ENCODE results near the gene CD28.

Gene CD28

DNA sequence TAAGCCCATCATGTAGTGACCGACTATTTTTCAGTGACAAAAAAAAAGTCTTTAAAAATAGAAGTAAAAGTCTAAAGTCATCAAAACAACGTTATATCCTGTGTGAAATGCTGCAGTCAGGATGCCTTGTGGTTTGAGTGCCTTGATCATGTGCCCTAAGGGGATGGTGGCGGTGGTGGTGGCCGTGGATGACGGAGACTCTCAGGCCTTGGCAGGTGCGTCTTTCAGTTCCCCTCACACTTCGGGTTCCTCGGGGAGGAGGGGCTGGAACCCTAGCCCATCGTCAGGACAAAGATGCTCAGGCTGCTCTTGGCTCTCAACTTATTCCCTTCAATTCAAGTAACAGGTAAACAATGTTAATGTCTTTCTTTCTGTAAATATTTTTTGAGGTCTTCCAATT lies at the start of gene CD28:
Gene CD28, plus strand, starts transcription at position 237 of the 400 bp plus-strand sequence. Its CDS starts 58 bp downstream, at position 295.
- peak; percentile 56 to 64 for DNase-seq (ENCODE audit: low read depth in 2 of 2, low spot score in 1 of 2)

DNA sequence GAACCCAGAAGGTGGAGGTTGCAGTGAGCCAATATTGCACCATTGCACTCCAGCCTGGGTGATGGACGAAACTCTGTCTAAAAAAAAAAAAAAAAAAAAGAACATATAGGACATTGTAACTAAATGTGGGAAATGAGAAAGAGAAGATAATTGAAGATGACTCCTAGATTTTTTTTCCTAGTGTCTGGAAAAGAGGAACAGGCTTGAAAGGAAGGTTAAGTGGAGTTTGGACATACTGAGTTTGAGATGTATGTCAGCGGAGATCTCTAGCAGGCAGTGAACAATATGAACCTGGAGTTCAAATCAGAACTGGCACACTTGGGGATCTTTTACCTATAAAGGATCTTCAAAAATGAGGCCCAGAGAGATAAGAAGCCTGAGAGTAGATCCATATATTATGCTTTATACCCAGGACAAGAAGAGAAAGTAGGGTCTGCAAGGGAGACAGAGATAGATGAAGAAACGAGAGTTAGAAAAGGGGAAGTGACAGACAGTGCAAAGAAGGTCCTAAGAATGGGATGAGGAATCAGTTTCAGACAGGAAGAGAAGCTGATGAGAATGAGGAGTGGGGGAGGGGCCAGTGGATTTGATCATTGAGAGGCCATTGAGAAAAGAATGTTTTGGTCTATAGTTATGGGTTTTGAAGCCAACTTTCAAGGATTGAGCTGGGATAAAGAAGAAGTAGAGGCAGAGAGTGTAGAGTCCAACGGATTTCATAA lies 46.9 kb upstream of the CD28 start:
- DNase-seq (ENCODE audit: low read depth in 2 of 2, low spot score in 1 of 2) = no peak

DNA sequence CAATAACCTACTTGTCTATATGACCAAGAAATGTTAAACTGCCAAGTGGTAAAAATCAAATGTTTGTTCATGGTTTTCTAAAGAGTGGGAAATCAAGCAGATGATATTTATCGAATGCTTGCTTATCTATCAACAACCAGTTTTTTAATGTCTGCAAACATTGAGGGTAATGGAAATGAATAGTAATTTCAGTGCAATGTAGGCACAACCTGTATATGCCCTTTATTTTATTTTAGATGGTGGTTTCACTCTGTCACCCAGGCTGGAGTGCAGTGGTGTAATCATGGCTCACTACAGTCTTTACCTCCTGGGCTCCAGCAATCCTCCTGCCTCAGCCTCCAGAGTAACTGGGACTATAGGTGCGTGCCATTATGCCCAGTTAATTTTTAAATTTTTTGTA lies 46.0 kb upstream of the CD28 start:
- DNase-seq (ENCODE audit: low read depth in 2 of 2, low spot score in 1 of 2) = no peak

DNA sequence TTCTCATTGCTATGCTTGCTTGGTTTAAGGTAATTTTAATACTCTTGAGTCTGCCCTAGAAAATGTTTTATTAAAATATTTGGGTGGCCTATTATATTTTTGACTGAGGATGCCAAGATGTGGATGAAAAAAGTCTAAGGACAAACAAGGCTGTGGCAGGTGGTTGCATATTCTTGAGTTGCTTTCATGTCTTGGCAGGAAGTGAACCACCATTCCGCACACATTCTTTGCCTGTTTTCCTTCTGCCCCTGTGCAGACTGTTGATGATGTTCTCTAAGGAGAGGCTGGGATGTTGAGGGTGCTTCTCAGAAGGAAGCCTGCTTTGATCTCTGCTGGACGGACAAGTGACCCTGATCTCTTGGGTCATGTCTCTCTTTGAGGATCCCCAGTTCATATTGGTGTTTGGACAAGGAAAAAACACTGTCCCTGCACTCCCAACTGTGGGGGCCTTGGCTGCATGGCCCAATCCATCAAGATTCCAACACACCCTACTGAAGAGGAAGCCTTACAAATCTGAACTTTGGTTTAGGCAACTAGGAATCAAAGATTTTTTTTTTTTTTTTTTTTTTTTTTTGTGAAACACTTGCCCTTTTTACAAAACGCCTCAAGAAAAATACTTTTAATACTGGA lies 45.0 kb upstream of the CD28 start:
- no peak for DNase-seq (ENCODE audit: low read depth in 2 of 2, low spot score in 1 of 2)

DNA sequence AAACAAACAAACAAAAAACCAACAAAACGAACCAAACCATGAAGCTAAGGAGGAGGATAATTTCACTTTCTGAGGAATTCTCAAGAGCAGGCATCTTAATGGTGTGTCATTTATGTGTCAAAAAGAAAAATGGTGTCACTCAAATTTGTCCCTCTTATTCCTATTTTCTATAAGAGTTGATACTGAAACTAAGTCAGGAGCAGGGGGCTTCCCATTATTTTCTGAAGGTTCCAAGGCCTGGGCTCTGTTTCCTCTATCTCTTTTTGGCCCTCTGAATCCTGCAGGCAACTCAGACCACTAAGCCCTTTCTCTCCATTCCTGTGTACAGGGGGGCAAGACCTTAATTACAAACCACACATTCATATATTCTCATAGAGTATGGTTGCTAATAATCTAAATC lies 44.0 kb upstream of the CD28 start:
- DNase-seq (ENCODE audit: low read depth in 2 of 2, low spot score in 1 of 2) = no peak

DNA sequence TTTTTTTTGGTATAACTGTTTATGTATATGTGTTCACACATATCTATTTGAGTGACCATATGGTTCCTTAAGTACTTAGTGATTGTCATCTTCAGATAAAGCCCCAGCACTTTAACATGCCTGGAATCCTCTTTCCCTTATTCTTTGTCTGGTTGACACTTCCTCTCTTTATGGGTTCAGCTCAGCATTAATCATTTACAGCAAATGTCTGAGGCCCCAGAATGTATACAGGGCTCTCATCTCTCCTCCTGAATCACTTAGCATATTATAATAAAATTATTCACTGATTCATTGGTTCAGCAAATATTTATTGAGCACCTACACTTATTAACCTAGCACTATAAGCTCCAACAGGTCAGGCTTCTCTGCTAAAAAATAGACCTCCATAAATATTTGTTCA lies 43.5 kb upstream of the CD28 start:
- DNase-seq (ENCODE audit: low read depth in 2 of 2, low spot score in 1 of 2) = no peak

DNA sequence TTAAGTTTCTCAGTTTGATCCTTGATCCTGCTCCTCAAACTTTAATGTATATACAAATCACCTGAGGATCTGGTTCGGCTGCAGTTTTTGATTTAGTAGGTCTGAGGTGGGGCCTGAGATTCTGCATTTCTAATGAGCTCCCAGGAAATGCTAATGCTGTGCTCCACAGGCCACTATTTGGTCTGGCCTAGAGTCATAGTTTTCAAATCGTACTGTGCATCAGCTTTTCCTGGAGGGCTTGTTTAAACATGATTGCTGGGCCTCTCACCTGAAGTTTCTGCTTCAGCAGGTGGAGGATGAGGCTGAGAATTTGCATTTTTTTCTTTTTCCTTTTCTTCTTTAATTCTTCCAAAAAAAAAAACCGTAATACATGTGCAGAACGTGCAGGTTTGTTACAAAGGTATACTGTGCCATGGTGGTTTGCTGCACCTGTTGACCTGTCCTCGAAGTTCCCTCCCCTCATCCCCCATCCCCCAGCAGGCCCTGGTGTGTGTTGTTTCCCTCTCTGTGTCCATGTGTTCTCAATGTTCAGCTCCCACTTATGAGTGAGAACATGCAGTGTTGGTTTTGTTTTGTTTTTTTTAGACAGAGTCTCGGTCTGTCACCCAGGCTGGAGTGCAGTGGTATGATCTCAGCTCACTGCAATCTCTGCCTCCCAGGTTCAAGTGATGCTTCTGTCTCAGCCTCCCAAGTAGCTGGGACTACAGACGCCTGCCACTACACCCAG lies 42.2 kb upstream of the CD28 start:
- DNase-seq (ENCODE audit: low read depth in 2 of 2, low spot score in 1 of 2) = no peak

DNA sequence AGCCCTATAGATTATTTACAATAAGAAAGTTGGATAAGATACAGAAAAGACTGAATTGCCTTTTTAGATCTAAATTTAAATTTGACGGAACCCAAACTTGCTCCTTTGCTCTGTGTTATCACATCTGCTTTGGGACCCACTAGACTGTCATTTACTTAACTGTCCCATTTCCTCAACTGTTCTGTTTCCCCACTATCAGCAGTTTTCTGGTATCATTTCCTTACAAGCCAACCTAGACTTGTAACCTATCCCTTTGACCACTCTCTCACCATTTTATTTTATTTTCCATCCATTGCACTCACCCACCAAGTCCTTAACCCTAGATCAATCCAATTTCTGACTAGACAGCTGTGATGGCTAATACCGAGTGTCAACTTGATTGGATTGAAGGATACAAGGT lies 38.6 kb upstream of the CD28 start:
- no peak for DNase-seq (ENCODE audit: low read depth in 2 of 2, low spot score in 1 of 2)

DNA sequence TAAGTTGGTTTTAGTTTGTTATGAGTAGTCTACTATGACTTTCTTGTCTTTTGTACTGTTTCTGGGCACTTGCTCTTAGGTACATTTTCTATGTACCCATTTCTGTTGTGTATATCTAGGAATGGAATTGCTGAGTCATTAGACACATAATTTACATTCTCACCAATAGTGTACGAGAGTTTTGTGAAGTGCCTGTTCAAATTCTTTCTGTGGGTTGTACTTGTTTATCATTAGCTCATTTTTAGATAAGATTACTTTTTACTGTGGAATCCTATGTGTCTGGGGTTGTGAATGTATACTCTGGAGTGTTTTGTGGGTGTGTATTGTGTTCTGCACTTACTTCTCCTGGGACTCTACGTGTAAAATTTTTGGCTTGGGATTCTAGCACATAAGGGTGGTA lies 36.6 kb upstream of the CD28 start:
- no peak for DNase-seq (ENCODE audit: low read depth in 2 of 2, low spot score in 1 of 2)

DNA sequence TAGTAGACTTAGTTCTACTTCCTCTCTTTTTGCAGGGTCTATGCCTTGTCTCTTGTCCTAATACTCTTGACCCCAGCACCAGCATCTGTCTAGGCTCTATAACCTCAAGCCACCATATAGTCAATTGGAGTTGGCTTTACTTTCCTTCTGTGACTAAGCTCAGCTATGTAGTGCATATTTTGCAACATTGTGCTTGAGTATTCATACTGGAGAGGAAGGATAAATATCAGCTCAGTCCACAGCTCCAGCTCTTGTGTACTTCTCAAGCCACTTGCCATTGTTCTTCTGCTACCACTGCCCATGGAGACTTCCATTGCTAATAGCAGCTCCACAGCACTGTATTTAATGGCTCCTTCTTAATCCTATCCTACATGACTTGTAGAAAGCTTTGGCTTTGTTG lies 35.5 kb upstream of the CD28 start:
- DNase-seq (ENCODE audit: low read depth in 2 of 2, low spot score in 1 of 2) = no peak

DNA sequence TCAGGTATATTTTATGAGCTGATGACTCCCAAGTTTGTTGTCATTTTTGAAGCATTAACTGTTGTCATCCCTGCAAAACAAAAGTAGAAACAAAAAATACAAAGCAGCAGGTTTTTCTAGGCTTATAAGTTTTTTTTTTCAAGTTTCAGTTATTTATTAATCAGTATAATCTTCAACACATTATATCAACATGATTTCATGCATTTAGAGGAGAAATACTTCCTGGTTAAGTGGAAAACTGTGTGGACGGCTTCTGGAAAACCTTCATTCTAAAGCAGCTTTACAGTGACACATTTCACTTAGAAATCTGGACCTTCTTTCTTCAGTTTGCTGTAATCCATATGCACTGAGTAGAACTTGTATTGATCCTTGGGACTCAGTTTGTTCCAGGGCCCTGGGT lies 34.6 kb upstream of the CD28 start:
- no peak for DNase-seq (ENCODE audit: low read depth in 2 of 2, low spot score in 1 of 2)

DNA sequence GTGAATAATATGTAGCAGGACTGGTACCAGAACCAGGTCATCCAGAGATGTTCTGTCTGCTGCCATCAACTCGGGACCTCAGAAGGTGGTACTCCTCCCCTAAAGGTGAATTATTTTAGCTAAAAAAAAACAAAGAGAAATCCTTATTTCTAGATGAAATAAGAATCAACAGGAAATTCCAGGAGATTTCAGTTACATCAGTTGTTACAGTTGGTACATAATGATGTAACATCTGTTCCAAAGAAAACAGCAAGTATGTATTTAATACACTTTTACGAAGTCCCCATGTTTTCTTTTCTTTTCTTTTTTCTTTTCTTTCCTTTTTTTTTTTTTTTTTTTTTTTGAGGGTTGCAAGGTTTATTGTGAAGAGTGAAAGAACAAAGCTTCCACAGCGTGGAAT lies 33.6 kb upstream of the CD28 start:
- no peak for DNase-seq (ENCODE audit: low read depth in 2 of 2, low spot score in 1 of 2)

DNA sequence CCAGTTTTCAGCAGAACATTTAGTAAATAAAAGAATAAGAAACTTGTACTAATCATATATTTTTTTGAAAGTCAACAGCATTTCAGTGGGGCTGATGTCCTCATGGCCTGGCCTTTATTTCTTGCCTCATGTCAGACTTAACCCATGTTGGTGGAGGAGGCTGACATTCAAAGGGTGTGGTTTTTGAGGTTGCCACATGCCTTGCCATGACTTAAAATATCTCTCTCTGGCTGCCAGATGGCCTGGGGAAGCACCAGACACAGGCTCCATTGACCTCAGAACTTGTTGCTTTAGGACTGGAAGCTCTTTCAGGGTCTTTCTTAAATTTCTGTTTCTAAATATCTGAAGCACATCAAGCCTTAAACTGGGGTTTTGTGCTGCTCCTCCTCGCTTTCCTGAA lies 32.5 kb upstream of the CD28 start:
- DNase-seq (ENCODE audit: low read depth in 2 of 2, low spot score in 1 of 2) = no peak

DNA sequence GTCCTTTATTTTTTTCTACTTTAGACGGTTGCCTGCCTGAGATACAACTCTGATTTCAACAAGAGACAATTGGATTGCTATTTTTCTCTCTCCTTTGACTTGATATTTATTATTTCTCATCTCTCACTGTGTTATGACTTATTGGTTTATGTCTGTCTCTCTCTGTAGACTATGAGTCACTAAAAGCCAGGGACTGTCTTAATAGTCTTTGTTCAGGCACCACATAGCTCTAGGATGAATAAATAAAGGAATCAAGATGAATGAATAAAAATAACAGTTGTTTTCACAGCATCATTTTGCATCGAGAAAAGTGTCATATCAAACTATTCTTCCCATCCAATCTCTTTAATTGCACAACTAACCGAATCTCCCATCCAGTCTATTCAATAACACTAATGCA lies 31.4 kb upstream of the CD28 start:
- no peak for DNase-seq (ENCODE audit: low read depth in 2 of 2, low spot score in 1 of 2)

DNA sequence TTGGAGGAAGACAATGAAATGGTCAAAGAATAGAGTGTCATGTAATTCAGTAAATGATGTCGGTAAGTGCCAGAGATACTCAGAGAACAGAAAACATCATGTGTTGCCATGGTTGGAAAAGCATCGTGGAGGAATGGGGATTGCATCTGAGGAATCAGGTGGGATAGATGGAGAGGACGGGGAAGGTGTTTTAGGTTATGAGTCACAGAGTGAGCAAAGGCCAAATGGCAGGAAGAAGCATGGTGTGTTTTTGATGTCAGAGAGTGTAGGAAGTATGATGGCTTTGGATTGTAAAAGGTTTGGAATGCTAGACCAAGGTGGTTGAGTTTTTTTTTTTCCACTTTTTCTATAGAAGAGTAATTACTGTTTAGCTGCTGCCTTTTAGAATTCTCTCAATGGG lies 27.5 kb upstream of the CD28 start:
- no peak for DNase-seq (ENCODE audit: low read depth in 2 of 2, low spot score in 1 of 2)

DNA sequence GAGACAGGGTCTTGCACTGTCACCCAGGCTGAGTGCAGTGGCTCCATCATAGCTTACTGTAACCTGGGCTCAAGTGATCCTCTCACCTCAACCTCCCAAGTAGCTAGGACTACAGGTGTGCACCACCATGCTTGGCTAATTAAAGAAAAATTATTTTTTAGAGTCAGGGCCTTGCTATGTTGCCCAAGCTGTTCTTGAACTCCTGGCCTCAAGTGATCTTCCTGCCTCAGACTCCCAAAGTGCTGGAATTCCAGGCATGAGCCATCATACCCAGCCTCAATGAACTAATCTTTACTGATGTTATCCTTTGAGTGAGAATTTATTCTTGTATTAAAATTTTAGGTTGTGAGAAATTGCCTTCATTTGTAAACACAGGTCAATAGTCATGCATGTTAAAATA lies 27.0 kb upstream of the CD28 start:
- DNase-seq (ENCODE audit: low read depth in 2 of 2, low spot score in 1 of 2) = no peak

DNA sequence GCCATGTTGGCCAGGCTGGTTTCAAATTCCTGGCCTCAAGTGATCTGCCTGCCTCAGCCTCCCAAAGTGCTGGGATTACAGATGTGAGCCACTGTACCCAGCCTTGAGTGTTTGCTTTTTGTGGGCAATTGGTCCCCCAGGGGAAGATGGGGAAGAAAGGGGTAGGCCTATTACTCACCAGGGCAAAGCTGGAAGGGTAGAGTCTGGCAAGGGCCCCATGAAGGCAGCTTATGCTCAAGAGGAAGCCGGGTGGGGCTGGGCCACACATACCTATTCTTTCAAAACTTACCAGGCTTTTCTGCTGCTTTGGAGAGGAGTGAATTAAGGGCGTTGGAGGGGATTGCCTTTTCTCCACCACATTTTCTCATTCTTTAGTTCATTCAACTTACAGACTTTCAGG lies 24.5 kb upstream of the CD28 start:
- DNase-seq (ENCODE audit: low read depth in 2 of 2, low spot score in 1 of 2) = no peak

DNA sequence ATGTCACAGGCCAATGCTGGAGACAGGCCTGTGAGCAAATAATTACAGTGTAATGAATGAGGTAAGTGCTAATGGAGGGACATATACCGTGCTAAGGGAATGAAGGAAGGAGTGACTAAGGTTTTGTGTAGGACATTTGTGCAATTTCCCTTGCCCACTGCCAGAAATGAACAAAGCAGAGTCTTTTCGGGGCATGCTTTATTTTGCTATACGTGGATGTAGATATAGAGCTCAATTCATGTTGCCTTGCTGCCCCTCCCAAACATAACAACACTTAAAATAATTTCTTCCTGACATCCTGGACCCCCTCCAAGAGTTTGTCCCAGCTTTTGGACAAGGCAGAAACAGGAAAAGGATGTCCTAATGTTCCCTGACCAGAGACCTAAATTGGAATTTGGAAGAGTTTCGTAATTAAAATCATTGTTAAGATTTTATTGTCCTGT lies 23.7 kb upstream of the CD28 start:
- no peak for DNase-seq (ENCODE audit: low read depth in 2 of 2, low spot score in 1 of 2)

DNA sequence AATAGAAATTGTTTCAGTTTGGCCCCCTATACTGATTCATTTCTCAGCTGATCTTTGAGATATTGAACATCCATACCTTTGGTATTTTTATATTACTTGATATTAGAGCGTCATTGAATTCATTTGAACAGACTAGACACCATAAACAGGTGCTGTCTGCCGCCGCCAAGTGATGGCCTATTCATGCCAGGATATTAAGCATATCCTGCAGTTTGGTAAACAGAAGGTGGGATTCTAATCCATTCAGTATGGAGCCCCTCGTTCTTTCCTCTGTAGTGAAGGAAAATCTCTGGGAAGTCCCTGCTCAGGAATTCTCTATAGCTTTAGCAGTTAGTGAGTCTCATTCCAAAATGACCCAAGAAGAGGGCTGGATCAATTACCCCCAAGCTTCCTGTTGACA lies 23.0 kb upstream of the CD28 start:
- DNase-seq (ENCODE audit: low read depth in 2 of 2, low spot score in 1 of 2) = no peak

DNA sequence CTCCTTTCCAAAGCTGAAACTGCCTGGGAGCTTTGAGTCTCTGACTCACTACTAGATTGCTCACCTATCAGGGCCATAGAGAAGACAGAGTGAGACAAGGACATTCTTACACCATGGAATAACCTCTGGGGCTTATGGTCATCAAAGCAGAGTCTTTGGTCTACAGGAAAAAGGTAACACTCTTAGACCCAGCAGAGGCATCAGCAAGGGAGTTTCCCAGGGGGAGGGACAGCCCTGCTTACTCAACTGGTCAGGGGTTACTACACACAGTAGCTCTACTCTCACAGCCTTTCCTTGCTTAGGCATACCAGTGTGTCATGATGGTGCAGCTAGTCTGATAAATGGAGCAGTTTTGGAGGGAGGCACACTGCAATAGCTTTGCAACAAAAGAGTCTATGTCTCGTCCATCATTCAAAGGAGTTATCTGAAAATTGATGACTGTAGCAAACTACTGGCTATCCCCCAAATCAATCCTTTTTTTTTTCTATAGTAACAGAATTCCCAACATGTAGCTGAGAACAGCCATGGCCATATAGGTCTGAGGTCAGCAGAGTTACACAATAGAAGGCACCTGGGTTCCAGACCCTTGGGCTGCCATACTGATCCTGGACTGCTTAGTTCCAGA lies 22.4 kb upstream of the CD28 start:
- DNase-seq (ENCODE audit: low read depth in 2 of 2, low spot score in 1 of 2) = no peak

DNA sequence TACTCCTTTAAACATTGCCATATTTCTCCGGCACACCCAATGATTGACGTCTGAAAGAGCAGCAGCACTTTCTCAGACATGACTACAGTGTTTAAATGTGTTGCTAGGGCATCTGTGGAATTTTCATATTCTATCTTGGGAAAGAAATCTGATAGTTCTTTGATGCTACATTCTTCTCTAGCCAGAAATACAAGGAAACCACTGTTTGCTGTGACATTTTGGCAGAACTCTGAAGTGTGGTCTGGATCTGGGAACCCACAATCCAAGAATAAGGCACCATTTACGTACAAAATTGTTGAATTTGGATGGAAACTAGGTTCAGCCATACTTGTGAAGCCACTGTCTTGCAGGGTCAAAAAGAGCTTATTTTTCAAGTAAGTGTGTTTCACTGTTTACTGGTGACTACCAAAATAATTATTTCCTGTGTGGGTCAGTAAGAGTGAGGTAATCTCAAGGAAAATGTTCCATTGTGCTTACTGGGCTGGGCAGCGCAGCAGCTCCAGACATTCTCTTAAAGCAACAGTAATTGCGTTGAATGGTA lies 21.3 kb upstream of the CD28 start:
- DNase-seq (ENCODE audit: low read depth in 2 of 2, low spot score in 1 of 2) = no peak

Measured in stimulated activated CD8-positive, alpha-beta memory T cell treated with anti-CD3 and anti-CD28 coated beads, Interleukin-4, amount 100 ng/mL, for 4 hours (primary cell).